ENCODE data around the gene SORCS3.

- no peak for TF ChIP-seq CTCF (conservative IDR thresholded peaks at IDR 0.05)
- TF ChIP-seq ZFX (IDR thresholded peaks at IDR 0.05), result no peak
Observed at GRCh38 chr10:104796823-104797222, 155.7 kb downstream of the SORCS3 start.

All from C4-2B (cell line).